Measurements from ENCODE around the gene AP4S1. TPM values are rescaled to one million over a fixed set of nuclear protein-coding genes. Genes with fewer than 3 reads are reported as not detected.

AP4S1 gene
- total RNA-seq, 1 donor from 2014 or later, result 3.2 TPM

GRCh38 chr14:31137214-31137889, 111.9 kb downstream of the AP4S1 start:
- DNase-seq (ENCODE audit: low read depth, low spot score), result no peak

- no peak for DNase-seq (ENCODE audit: low read depth, low spot score)
Observed at GRCh38 chr14:31138301-31138700, 112.9 kb downstream of the AP4S1 start.

- DNase-seq (ENCODE audit: low read depth, low spot score), result no peak
Observed at GRCh38 chr14:31139301-31139847, 113.9 kb downstream of the AP4S1 start.

DNA sequence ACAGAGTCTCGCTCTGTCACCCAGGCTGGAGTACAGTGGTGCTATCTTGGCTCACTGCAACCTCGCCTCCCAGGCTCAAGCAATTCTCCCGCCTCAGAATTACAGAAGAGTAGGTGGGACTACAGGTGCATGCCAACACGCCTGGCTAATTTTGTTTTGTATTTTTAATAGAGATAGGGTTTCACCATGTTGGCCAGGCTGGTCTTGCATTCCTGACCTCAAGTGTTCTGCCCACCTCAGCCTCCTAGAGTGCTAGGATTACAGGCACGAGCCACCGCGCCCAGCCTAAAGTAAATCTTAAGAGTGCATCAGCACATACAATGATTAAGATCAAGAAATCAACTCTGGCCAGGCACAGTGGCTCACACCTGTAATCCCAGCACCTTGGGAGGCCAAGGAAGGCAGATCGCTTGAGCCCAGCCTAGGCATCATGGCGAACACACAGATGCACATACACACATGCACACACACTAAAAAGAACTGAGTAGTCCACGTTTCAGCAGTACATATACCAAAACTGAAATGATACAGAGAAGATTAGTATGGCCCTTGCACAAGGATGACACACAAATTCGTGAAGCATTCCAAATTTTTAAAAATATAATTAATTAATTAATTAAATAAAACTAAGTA, 117.1 kb downstream of the AP4S1 start:
- no peak for DNase-seq (ENCODE audit: low read depth, low spot score)

Other genes with a start within 250 kb of the AP4S1 start
- gene COCH, start 151.1 kb upstream of the AP4S1 start, total RNA-seq, result 0.18 and 0.66 TPM in 2 replicates
- gene STRN3, start 730 bp downstream of the AP4S1 start, total RNA-seq, result 60.2 and 63.2 TPM in 2 replicates
- gene HECTD1, start 182.1 kb downstream of the AP4S1 start, total RNA-seq, result 256 and 306 TPM in 2 replicates